Thoracic aorta (tissue), 2 donors: Measurements from ENCODE around the gene IL4R. TPM values are rescaled to one million over a fixed set of nuclear protein-coding genes. Genes with fewer than 3 reads are reported as not detected.
A peak's percentile ranks its signal among the peaks of the same experiment; 100 is the strongest.
"Not testable (repeated sequence)": the region's sequence is repeated elsewhere in the genome, so short reads cannot be mapped to it uniquely, and the experiment has no call there.

Experiments
- ATAC-seq: fragments of 150-250 bp; one replicate; pipeline ENCODE4 v1.8.0; 2017; ENCODE audit warnings: low read depth; ENCODE audit not compliant: insufficient number of reproducible peaks, low FRiP score
- DNase-seq: peaks from one replicate; pipeline ENCODE4 v3.0.0-alpha.2; 2020; ENCODE audit warnings: low spot score
- H3K27ac ChIP-seq, 2 donors: fragments of 200-600 bp; sonication (generic); 1 replicate in 1 of 2; 2 replicates in 1 of 2; pipeline ENCODE4 v1.5.1; 2016; ENCODE audit warnings: mild to moderate bottlenecking in 2 of 2, moderate library complexity in 2 of 2
- H3K27me3 ChIP-seq: fragments of 200-600 bp; sonication (generic); replicated peaks from 2 replicates; pipeline ENCODE4 v1.6.0; 2016; ENCODE audit warnings: mild to moderate bottlenecking; ENCODE audit not compliant: insufficient read depth
- H3K36me3 ChIP-seq: fragments of 200-600 bp; sonication (generic); one replicate; pipeline ENCODE4 v1.5.1; 2016
- H3K4me1 ChIP-seq, 2 donors: fragments of 200-600 bp; sonication (generic); 1 replicate in 1 of 2; 2 replicates in 1 of 2; pipeline versions ENCODE4 v1.5.1 to v1.6.0; 2016; ENCODE audit warnings: low read depth in 2 of 2, mild to moderate bottlenecking in 1 of 2; ENCODE audit not compliant: control insufficient read depth in 1 of 2
- H3K4me3 ChIP-seq: fragments of 200-600 bp; sonication (generic); 2 replicates; pipeline ENCODE4 v1.5.1; 2016; ENCODE audit warnings: mild to moderate bottlenecking
- H3K9me3 ChIP-seq: fragments of 200-600 bp; sonication (generic); 2 replicates; pipeline ENCODE4 v1.5.1; 2016
- total RNA-seq, 2 donors: library from RNA; depleted of rRNA; stranded (reverse); fragments of >200 nt; gene quantifications; one replicate each; pipeline versions ENCODE4 v1.1.0 to v1.2.3, GENCODE V29; 2016
- TF ChIP-seq, protein P1 (sequence below): fragments of 200-600 bp; sonication (generic); IDR thresholded peaks from one replicate; pipeline ENCODE4 v1.5.1; 2019; ENCODE audit warnings: antibody characterized with exemption

IL4R gene
- total RNA-seq, 2 donors from 2014 or later, result 46.2 to 148 TPM

DNA sequence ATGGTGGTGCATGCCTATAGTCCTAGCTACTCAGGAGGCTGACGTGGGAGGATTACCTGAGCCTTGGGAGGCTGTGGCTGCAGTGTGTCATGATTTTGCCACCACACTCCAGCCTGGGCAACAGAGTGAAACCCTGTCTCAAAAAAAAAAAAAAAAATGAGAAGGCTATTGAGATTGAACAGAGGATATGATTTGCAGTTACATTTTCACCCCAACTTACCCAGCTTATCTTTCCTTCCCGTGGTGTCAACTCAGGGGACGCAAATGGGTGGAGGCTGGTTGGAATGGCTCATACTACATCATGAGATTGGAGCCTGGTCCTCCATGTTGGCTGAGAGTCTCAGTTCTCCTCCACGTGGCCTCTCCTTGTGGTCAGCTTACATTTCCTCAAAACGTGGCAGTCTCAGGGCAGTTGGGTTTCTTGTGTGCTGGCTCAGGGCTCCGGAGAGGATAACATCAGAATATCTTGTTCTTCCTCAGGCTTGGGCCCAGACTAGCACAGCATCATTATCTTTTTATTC lies 28.0 kb upstream of the IL4R start:
- no peak overlapping the region for H3K4me3 ChIP-seq
- DNase-seq (no peak), ATAC-seq (no peak)
- TF ChIP-seq, protein P1, sequence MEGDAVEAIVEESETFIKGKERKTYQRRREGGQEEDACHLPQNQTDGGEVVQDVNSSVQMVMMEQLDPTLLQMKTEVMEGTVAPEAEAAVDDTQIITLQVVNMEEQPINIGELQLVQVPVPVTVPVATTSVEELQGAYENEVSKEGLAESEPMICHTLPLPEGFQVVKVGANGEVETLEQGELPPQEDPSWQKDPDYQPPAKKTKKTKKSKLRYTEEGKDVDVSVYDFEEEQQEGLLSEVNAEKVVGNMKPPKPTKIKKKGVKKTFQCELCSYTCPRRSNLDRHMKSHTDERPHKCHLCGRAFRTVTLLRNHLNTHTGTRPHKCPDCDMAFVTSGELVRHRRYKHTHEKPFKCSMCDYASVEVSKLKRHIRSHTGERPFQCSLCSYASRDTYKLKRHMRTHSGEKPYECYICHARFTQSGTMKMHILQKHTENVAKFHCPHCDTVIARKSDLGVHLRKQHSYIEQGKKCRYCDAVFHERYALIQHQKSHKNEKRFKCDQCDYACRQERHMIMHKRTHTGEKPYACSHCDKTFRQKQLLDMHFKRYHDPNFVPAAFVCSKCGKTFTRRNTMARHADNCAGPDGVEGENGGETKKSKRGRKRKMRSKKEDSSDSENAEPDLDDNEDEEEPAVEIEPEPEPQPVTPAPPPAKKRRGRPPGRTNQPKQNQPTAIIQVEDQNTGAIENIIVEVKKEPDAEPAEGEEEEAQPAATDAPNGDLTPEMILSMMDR, result no peak
- no peaks in the 10 kb centered on the region for H3K27me3 ChIP-seq
- no peaks in the 10 kb centered on the region for H3K36me3 ChIP-seq
- no peaks in the 10 kb centered on the region for H3K9me3 ChIP-seq
- H3K27ac ChIP-seq, result peak overlapping the region; percentile 19 to 35
- H3K4me1 ChIP-seq, result peaks cover 4 to 13% of the 10 kb centered on the region in 2 donors

DNA sequence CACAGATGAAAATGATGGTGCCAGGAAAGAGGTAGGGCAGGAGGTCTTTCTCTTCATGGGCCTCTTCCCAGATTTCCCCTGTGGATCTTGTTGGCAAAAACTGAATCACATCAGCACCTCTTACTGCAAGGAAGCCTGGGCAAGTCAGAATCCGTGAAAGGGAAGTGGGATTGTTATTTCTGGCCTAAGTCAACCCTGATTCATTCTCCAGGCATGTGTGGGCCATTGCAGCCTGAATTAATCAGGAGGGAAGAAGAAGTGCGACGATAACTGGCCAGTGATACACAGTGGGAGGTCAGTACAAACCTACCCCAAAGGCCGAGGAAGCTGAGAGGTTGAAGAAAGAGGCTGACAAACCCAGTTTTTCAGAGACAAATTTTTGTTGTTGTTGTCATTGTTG lies 27.3 kb upstream of the IL4R start:
- Histone ChIP-seq H3K4me1 (peaks cover 4 to 13% of the 10 kb centered on the region in 2 donors), H3K4me3 (no peak overlapping the region), H3K36me3 (no peaks in the 10 kb centered on the region), H3K9me3 (no peaks in the 10 kb centered on the region), H3K27ac (peak overlapping the region; percentile 19 to 35), H3K27me3 (no peaks in the 10 kb centered on the region)
- peak; percentile 75 for ATAC-seq
- DNase-seq, result peak; percentile 41
- TF ChIP-seq, protein P1, result no peak

DNA sequence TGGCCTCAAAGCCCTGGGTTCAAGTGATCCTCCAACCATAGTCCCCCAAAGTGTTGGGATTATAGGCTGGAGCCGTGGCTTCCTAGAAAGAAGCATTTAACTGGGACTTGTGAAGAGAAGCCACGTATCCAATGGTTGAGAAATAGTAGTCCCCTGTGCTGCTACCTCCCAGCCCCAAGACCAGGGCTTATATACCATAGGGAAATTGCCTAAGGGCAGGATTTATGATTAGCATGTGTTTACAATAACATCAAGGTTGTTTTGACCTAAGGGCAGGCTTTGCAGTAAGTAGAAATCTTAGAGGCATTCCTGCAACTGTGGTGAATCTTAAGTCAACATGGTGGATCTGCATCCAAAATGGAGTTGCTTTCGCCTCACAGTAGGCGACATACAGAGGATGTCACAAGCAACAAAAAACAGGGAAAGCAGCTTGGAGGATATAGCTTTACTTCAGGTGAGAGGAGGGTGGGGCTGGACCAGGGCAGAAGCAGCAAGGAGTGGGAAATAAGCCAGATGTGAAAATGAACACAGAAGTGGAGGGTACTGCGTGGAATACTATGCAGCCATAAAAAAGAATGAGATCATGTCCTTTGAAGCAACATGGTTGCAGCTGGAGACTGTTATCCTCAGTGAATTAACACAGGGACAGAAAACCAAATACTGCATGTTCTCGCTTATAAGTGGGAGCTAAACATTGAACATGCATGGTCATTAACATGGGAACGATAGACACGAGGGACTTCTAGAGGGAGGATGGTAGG lies 26.5 kb upstream of the IL4R start:
- peak overlapping the region; percentile 19 to 27 for H3K27ac ChIP-seq

DNA sequence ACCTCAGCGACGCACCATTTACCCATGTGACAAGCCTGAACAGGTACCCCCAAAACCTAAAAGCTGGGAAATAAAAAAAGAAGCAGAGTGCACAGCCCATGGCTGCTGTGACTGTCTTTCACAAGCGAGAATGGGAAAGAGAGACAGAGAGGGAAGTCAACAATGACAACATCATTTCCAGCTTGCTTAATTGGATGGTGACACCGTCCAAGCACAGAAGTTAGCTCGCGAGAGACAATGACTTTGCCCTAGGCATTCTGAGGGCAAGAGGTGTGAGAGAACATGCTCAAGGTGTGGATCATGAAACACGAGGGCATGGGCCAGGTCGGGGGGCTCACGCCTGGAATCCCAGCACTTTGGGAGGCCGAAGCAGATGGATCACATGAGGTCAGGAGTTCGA lies 25.9 kb upstream of the IL4R start:
- Histone ChIP-seq H3K36me3 (no peaks in the 10 kb centered on the region), H3K4me3 (no peak overlapping the region), H3K4me1 (peaks cover 4 to 13% of the 10 kb centered on the region in 2 donors), H3K27me3 (no peaks in the 10 kb centered on the region), H3K27ac (no peak overlapping the region), H3K9me3 (no peaks in the 10 kb centered on the region)
- no peak for ATAC-seq
- TF ChIP-seq, protein P1, result no peak
- DNase-seq, result no peak

More for the DNA sequence above, 26.5 kb upstream of the IL4R start:
- Histone ChIP-seq H3K4me3 (no peak overlapping the region), H3K36me3 (no peaks in the 10 kb centered on the region), H3K27me3 (no peaks in the 10 kb centered on the region), H3K9me3 (no peaks in the 10 kb centered on the region), H3K4me1 (peaks cover 4 to 13% of the 10 kb centered on the region in 2 donors)
- DNase-seq, result no peak
- ATAC-seq, result no peak
- TF ChIP-seq, protein P1, result no peak

DNA sequence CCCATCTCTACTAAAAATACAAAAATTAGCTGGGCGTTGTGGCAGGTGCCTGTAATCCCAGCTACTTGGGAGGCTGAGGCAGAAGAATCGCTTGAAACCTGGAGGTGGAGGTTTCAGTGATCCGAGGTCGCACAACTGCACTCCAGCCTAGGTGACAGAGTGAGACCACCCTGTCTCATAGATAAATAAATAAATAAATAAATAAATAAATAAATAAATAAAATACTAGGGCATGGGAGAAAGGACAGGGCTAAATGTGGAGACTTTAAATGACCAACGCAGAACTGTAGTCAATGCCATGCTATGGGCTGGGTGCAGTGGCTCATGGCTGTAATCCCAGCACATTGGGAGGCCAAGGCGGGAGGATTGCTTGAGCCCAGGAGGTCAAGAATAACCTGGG lies 25.5 kb upstream of the IL4R start:
- H3K4me3 ChIP-seq, H3K36me3 ChIP-seq, H3K27ac ChIP-seq, H3K27me3 ChIP-seq, H3K9me3 ChIP-seq, ATAC-seq, DNase-seq: not testable (repeated sequence)
- H3K4me1 ChIP-seq, result peaks cover 4 to 13% of the 10 kb centered on the region in 2 donors
